SW 1271 (cell line): ENCODE results near the gene PILRA.
"Not testable (repeated sequence)": the region's sequence is repeated elsewhere in the genome, so short reads cannot be mapped to it uniquely, and the experiment has no call there.

Source experiments
- DNase-seq, 2 experiments: peaks; one replicate each; lab custom pipeline; 2025; lab: John Stamatoyannopoulos, UW

PILRA gene

GRCh38 chr7:100434297-100435144 lies 61.2 kb downstream of the PILRA start:
- no peak for DNase-seq

DNA sequence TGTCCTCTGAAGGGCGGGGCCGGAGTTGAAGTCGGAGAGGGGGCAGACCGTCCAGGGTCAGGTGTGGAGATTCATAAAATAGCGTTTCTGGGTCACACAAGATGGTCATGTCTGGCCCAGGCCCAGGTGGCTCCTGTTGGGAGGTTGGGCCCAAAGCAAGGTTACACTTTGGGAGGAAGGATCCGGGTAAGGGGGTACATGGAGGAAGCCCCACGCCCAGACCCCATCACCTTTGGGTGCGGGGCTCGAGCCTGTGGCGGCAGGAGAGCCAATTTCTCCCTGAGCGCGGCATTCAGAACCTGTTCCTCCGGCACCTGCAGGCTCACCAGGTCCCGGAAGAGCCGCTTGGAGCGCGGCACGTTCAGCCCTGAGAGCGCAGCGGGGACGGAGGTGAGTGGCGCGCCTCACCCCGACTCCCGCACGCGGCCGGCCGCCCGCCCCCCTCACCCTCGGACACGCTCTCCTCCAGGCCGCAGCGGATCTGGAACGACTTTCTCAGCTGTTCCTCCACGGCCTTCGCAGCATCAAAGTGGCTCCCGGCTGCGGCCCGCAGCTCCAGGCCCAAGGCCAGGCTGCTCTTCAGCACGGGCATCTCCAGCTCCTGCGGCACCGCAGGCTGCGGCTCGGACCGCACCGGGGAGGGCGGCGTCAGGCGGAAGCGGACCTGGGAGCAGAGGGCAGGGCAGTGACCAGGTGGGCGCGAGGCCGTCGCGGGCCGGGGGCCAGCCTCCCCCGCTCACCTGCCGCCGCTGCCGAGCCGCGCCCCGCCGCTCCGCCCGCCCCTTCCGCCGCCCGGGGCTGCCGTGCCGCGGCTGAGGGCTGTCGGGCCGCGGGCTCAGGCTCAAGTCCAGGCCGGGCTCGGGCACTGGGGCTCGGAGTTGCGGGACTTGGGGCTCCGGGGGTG lies 62.4 kb downstream of the PILRA start:
- peak in 1 of 2 experiments; percentile 35 for DNase-seq

DNA sequence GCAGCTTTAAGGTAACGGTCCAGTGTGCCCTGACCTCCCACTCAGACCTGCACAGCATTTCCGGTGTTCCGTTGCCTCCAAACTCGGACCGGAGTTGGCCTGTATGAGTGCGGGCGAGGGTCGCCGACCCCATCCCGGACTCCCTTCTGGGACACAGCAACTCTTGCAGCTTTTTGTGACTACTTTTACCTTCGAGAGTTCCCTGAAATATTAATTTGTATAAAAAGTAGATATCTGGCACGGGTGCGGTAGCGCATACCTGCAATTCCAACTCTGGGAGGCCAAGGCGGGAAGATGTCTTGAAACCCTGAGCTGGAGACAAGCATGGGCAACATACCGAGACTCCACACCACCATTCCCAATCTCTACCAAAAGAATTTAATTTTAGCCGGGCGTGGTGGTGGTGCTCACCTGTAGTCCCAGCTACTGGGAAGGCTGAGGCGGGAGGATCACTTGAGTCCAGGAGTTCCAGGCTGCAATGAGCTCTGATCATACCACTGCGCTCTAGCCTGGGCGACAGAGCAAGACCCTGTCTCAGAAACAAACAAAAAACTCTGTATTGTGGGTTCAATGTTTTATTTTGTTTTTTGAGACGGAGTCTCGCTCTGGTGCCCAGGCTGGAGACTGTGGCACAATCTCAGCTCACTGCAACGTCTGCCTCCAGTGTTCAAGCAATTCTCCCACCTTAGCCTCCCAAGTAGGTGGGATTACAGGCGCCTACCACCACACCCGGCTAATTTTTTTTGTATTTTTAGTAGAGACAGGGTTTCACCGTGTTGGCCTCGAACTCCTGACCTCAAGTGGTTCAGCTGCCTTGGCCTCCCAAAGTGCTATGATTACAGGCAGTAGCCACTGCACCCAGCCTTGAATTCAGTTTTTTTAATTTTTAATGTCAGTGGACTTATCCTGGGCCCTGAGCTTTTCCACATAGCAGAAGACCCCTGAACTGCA lies 64.1 kb downstream of the PILRA start:
- no peak for DNase-seq

GRCh38 chr7:100438172-100438571 lies 64.9 kb downstream of the PILRA start:
- no peak for DNase-seq

DNA sequence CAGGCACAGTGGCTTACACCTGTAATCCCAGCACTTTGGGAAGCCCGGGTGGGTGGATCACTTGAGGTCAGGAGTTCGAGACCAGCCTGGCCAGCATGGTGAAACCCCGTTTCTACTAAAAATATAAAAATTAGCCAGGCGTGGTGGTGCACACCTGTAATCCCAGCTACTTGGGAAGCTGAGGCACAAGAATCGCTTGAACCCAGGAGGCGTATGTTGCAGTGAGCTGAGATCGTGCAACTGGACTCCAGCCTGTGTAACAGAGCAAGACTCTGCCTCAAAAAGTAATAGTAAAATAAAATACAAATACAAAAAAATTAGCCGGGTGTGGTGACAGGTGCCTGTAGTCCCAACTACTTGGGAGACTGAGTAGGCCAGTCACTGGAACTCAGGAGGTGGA lies 65.4 kb downstream of the PILRA start:
- DNase-seq: not testable (repeated sequence)

DNA sequence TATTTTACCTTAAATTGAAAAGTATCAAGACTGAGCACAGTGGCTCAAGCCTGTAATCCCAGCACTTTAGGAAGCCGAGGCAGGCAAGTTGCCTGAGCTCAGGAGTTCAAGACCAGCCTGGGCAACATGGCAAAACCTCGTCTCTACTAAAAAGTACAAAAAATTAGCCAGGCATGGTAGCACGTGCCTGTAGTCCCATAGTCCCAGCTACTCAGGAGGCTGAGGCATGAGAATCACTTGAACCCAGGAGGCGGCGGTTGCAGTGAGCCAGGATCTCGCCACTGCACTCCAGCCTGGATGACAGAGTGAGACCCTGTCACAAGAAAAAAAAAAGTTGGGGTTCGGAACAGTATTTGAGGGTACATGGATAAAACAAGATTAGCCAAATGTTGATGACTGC lies 66.0 kb downstream of the PILRA start:
- not testable (repeated sequence) for DNase-seq

GRCh38 chr7:100441641-100442535 lies 68.6 kb downstream of the PILRA start:
- DNase-seq: no peak

DNA sequence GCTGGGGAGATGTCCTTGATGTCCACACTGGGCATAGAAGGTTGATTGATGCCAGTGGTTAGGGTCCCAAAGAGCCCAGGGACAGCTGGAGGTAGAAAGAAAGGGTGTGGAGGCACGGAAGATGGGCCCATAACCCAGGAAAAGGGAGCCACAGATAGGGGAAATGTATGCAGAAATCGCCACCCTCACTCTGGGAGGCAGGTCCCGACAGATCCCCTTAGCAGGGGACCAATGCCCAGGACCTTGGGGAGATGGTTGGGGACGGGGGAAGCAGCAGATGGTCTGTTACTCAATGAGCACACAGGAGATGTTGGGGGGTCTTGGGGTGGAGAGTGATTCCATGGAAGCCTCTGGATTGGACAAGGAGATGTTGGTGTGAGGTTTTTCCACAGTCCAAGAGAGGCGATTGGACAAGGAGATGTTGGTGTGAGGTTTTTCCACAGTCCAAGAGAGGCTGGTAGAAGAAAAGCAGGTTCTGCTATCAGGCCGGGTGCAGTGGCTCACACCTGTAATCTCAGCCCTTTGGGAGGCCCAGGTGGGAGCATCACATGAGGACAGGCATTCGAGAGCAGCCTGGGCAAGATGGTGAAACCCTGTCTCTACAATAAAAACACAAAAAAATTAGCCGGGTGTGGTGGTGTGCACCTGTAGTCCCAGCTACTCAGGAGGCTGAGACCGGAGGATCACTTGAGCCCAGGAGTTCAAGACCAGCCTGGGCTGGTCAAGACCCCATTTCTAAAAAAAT lies 70.0 kb downstream of the PILRA start:
- no peak for DNase-seq

- peak in 1 of 2 experiments; percentile 53 for DNase-seq
Measured at GRCh38 chr7:100444311-100445278, 71.3 kb downstream of the PILRA start.

- no peak for DNase-seq
Measured at GRCh38 chr7:100446040-100446439, 72.8 kb downstream of the PILRA start.

DNA sequence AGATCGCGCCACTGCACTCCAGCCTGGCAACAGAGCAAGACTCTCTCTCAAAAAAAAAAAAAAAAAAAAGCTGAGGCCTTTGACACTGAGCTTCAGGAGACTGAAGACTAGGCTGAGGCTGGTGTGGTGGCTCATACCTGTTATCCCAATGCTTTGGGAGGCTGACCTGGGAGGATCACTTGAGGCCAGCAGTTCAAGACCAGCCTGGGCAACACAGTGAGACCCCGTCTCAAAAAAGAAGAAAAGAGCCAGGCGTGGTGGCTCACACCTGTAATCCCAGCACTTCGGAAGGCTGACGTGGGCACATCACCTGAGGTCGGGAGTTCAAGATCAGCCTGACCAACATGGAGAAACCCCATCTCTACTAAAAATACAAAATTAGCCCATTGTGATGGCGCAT lies 74.1 kb downstream of the PILRA start:
- DNase-seq: not testable (repeated sequence)

- DNase-seq: no peak
Measured at GRCh38 chr7:100449190-100449795, 76.0 kb downstream of the PILRA start.
